ENCODE results near the gene TXNDC15.
A peak's percentile ranks its signal among the peaks of the same experiment; 100 is the strongest.

The TXNDC15 gene, protein sequence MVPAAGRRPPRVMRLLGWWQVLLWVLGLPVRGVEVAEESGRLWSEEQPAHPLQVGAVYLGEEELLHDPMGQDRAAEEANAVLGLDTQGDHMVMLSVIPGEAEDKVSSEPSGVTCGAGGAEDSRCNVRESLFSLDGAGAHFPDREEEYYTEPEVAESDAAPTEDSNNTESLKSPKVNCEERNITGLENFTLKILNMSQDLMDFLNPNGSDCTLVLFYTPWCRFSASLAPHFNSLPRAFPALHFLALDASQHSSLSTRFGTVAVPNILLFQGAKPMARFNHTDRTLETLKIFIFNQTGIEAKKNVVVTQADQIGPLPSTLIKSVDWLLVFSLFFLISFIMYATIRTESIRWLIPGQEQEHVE

GRCh38 chr5:134873987-134874830, at the start of gene TXNDC15:
Gene TXNDC15, plus strand, starts transcription at chr5:134874371. Its CDS starts 57 bp downstream, at chr5:134874428.
- H3K36me3 ChIP-seq (ENCODE audit: control insufficient read depth, insufficient read depth, low read length) = no peaks in the 10 kb centered on the region
- no peaks in the 10 kb centered on the region for H3K27me3 ChIP-seq (replicated peaks; ENCODE audit: control insufficient read depth, insufficient read depth, low read length)
- TF ChIP-seq, protein P1, sequence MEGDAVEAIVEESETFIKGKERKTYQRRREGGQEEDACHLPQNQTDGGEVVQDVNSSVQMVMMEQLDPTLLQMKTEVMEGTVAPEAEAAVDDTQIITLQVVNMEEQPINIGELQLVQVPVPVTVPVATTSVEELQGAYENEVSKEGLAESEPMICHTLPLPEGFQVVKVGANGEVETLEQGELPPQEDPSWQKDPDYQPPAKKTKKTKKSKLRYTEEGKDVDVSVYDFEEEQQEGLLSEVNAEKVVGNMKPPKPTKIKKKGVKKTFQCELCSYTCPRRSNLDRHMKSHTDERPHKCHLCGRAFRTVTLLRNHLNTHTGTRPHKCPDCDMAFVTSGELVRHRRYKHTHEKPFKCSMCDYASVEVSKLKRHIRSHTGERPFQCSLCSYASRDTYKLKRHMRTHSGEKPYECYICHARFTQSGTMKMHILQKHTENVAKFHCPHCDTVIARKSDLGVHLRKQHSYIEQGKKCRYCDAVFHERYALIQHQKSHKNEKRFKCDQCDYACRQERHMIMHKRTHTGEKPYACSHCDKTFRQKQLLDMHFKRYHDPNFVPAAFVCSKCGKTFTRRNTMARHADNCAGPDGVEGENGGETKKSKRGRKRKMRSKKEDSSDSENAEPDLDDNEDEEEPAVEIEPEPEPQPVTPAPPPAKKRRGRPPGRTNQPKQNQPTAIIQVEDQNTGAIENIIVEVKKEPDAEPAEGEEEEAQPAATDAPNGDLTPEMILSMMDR (IDR thresholded peaks at IDR 0.05; ENCODE audit: insufficient read depth, low read length, poor library complexity, severe bottlenecking) = no peak
- H3K4me3 ChIP-seq (replicated peaks; ENCODE audit: low read depth, low read length) = peak within 1 kb of the TSS; percentile 77
- peak; percentile 94 for DNase-seq (ENCODE audit: extremely low read depth, insufficient read length)

- Histone ChIP-seq H3K4me3 (replicated peaks; ENCODE audit: low read depth, low read length) (no peak overlapping the region), H3K36me3 (ENCODE audit: control insufficient read depth, insufficient read depth, low read length) (peaks cover 11% of the 10 kb centered on the region), H3K27me3 (replicated peaks; ENCODE audit: control insufficient read depth, insufficient read depth, low read length) (no peaks in the 10 kb centered on the region)
- TF ChIP-seq, protein P1 (IDR thresholded peaks at IDR 0.05; ENCODE audit: insufficient read depth, low read length, poor library complexity, severe bottlenecking) = no peak
- no peak for DNase-seq (ENCODE audit: extremely low read depth, insufficient read length)
Measured at GRCh38 chr5:134824681-134825080, 49.5 kb upstream of the TXNDC15 start.

GRCh38 chr5:134825212-134825611, 49.0 kb upstream of the TXNDC15 start:
- no peak for DNase-seq (ENCODE audit: extremely low read depth, insufficient read length)
- H3K36me3 ChIP-seq (ENCODE audit: control insufficient read depth, insufficient read depth, low read length) = peaks cover 9% of the 10 kb centered on the region
- H3K4me3 ChIP-seq (replicated peaks; ENCODE audit: low read depth, low read length) = no peak overlapping the region
- TF ChIP-seq, protein P1 (IDR thresholded peaks at IDR 0.05; ENCODE audit: insufficient read depth, low read length, poor library complexity, severe bottlenecking) = no peak
- no peaks in the 10 kb centered on the region for H3K27me3 ChIP-seq (replicated peaks; ENCODE audit: control insufficient read depth, insufficient read depth, low read length)

- Histone ChIP-seq H3K4me3 (replicated peaks; ENCODE audit: low read depth, low read length) (no peak overlapping the region), H3K36me3 (ENCODE audit: control insufficient read depth, insufficient read depth, low read length) (peaks cover 2% of the 10 kb centered on the region), H3K27me3 (replicated peaks; ENCODE audit: control insufficient read depth, insufficient read depth, low read length) (no peaks in the 10 kb centered on the region)
- no peak for DNase-seq (ENCODE audit: extremely low read depth, insufficient read length)
- TF ChIP-seq, protein P1 (IDR thresholded peaks at IDR 0.05; ENCODE audit: insufficient read depth, low read length, poor library complexity, severe bottlenecking) = no peak
Measured at GRCh38 chr5:134833340-134834032, 40.7 kb upstream of the TXNDC15 start.

- H3K27me3 ChIP-seq (replicated peaks; ENCODE audit: control insufficient read depth, insufficient read depth, low read length) = no peaks in the 10 kb centered on the region
- DNase-seq (ENCODE audit: extremely low read depth, insufficient read length) = no peak
- peaks cover 2% of the 10 kb centered on the region for H3K36me3 ChIP-seq (ENCODE audit: control insufficient read depth, insufficient read depth, low read length)
- H3K4me3 ChIP-seq (replicated peaks; ENCODE audit: low read depth, low read length) = no peak overlapping the region
- TF ChIP-seq, protein P1 (IDR thresholded peaks at IDR 0.05; ENCODE audit: insufficient read depth, low read length, poor library complexity, severe bottlenecking) = no peak
Measured at GRCh38 chr5:134835623-134836022, 38.5 kb upstream of the TXNDC15 start.

Data from GM06990 (cell line).